HG02970 (cell line): Measurements from ENCODE around the gene NBAS.
"Not testable (repeated sequence)": the region's sequence is repeated elsewhere in the genome, so short reads cannot be mapped to it uniquely, and the experiment has no call there.

ENCODE experiments used
- ATAC-seq: cut with Tn5 transposase; IDR thresholded peaks from one replicate; pipeline ENCODE4 v1.9.1; 2021; ENCODE audit warnings: mild to moderate bottlenecking, moderate library complexity, moderate number of reproducible peaks; ENCODE audit not compliant: unreplicated experiment, low FRiP score

The NBAS gene

DNA sequence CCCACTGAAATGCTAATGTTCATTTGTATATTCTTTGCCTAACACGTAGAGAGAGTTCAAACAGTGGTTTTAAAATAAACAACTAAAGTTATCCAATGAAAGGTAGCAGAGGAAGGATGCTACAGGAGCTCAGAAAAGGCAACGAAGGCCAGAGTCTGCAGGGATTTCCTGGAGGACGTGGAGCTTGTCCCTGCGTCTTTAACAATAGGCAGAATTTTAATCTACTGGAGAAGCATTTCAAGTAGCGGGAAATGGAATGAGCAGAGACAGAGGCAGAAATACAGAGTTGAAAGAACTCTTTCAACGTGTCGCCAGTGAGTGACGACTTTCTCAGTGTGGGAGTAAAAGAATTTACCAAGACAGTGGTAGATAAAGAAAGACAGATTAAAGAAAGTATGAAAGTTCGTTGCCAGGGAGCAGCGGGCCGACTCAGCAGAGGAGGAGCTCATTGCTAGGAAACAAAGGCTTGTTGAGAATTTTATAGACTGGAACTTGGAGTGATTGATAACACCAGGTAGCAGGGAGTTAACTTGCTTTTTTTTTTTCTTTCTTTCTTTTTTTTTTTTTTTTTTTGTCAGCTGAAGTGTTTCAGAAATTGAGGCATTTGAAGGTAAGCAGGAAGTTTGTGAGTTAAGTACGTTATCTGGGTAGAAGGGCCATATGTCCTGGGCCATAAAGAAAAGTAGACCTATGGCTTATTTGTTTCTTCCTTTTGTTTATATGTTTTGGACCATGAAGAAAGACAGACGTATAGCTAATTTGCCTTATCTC lies 625 bp upstream of the NBAS start:
- no peak for ATAC-seq

- peak; percentile 26 for ATAC-seq
Observed at GRCh38 chr2:15560140-15560987, 770 bp downstream of the NBAS start.

DNA sequence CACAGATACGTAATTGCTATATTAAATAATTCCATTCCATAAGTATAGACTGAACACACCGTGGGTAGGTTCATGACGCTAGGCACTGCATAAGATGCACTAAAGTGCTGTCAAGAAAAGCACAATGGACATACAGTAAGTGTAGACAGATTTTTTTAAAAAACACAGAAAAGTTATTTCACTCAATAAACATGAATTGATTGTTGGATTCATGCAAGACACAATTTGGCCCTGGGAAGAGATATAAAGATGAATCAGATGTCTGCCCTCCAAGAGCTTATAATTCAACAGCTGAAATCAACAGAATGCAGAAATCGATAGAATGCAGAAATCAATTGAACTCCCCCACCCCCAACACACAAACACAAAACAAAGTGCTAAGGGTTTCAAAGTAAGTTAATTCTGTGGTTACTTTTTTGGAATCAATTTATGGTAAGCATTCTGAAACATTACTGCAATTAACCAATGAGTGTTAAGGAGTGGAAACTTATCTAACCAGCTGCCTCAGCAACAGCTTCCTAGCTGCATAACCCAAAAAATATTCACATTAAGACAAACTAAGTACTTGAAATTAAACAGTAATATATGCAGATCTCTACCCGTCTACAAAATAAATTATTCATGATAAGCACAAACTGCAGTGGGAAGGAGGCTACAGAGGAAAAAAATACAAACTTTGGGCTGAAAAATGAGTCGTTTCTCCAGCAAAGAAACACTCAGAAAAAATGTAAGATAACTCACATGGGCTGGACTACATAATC lies 1.6 kb downstream of the NBAS start:
- no peak for ATAC-seq

GRCh38 chr2:15557887-15558311 lies 3.2 kb downstream of the NBAS start:
- no peak for ATAC-seq

DNA sequence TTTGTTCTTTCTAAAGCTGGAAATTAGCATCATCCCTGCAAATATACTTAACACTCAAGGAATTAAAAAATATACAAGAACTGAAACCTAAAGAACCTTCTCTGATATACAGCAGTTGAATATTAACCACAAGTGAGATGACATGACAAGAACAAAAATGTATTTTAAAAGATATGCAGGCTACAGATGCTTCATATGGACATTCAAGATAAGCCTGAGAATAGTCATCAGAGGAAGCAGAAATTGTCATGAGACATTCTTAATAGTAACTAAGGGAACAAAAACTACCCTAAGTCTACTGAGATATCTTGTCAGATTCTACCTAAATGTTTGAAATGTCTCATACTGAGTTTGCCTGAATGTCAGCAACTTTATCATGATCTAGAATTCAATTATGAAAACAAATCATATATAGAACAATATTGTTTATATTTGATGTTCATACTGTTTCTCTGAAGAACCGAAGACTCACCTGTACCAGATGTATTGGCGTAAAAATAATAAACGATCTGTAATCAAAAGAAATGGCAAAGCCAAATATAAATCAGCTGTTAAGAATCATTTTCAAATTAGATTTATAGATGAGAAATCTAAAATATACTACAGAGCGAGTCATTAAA lies 4.7 kb downstream of the NBAS start:
- ATAC-seq = no peak

- no peak for ATAC-seq
Observed at GRCh38 chr2:15555760-15556193, 5.4 kb downstream of the NBAS start.

DNA sequence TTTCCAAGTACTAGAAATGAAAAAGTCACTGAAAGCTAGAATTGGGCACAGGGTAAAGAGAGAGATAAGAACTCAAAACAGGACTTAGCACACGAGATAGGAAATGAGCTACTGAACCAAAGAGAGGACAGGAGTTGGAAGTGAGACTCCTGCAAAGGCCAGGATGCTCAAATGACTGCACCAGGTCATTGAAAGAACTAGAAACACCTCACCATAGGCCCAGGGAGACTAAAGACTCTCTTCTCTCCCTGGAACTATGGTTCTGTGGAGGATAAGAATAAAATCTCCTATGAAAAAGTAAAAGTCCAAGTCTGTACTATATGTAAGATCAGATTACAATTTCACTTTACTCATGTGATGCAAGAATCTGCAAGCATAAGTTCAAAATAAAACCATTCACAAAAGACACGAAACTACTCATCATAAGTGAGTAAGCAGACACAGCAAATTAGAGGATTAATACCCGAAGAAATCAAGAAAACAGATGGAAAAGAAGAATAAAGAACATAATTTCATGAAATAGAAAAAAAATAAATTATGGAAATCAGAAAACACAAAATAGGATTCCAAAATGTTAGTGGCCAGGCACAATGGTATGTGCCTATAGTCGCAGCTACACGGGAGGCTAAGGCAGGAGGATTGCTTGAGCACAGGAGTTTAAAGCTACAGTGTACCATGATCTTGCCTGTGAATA lies 6.5 kb downstream of the NBAS start:
- ATAC-seq = no peak

DNA sequence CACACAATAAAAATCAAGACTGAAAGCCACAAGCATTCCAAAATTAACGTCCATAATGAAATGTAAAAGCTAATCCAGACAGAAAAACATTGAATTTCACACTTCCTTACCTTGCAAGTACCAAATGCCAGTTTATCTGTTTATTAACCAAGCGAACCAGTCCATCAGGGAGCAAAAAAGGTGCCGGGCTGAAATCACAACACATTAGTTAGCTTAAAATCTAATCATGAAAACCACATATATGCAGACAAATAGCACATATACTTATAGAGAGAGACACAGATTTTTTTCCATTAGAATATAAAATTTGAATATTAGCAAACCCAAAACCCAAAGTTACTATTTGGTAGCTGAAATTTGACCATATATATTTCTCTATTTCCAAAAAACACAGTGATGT lies 7.2 kb downstream of the NBAS start:
- no peak for ATAC-seq

DNA sequence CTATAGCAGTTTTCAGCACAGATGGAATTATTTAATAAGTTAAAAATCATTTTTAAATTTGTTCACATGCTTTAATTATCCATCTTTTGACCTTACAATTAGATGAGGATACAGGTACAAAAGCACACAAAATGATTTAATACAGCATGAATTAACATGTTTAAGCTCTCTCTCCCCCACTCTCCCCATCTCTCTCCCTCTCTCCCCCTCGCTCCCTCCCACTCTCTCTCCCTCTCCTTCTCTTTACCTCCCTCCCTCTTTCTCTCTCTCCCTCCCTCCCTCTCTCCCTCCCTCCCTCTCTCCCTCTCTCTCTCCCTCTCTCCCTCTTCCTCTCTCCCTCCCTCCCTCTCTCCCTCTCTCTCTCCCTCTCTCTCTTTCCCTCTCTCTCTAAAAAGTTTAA lies 7.6 kb downstream of the NBAS start:
- ATAC-seq = no peak

GRCh38 chr2:15548974-15549373 lies 12.2 kb downstream of the NBAS start:
- ATAC-seq = no peak

DNA sequence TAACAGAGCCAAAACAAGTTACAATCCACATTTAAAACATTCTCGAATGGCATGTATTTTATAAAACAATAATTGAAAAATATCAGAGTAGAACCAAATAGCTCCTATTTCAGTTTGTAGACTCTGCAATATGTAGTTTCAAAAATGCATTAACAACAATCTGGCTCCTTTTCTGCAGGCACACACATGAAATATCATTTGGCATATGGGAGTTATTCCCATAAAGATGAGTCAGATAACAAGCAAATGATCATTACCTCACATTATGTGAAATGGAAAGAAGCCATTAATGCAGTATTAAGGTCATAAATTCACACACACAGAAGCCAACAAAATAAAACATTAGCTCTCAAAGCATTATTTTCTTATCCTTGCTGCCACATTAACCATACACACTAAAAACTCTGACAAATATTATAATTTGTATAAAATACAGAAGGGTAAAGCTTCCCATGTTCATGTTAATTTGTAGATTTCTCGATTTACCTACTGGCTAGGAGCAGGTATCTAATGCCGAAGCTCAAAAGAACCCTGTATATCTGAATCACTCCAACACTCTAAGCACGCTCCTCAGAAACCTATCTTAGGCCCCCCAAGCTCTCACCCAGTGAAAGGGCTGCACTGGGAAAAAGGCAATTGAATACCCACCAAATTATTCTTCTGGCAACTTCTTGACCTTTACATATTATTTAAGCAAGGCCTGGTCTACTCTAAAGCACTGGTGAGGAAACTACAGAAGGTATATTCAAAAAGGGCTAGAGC lies 13.8 kb downstream of the NBAS start:
- ATAC-seq = no peak

DNA sequence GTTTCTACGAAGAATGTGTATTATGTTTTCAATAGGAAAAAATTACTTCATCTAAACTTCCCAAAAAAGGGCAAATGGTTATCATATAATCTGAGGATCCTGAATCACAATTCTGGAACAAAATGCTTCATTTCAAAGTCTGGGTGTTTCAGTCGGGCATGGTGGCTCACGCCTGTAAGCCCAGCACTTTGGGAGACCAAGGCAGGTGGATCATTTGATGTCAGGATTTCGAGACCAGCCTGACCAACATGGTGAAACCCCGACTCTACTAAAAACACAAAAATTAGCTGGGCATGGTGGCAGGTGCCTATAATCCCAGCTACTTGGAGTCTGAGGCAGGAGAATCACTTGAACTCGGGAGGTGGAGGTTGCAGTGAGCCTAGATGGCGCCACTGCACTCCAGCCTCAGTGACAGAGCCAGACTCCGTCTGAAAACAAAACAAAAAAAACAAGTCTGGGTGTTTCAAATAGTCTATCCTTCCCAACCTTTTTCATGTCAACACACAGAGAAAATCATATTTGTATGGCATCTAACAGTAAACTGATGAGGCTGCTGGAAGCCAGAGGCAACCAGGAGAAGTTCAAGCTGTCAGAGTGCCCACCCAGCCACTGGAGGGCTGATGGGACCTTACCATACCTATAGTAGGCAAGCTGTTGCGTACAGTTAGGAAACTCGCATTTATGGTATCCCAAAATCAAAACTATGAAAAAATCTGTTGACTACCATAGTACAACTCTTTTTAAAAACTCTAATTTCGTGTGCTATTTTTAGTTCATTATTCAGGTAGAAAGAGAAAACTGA lies 14.6 kb downstream of the NBAS start:
- no peak for ATAC-seq

- no peak for ATAC-seq
Observed at GRCh38 chr2:15544227-15544626, 16.9 kb downstream of the NBAS start.

- ATAC-seq = no peak
Observed at GRCh38 chr2:15543541-15543940, 17.6 kb downstream of the NBAS start.

DNA sequence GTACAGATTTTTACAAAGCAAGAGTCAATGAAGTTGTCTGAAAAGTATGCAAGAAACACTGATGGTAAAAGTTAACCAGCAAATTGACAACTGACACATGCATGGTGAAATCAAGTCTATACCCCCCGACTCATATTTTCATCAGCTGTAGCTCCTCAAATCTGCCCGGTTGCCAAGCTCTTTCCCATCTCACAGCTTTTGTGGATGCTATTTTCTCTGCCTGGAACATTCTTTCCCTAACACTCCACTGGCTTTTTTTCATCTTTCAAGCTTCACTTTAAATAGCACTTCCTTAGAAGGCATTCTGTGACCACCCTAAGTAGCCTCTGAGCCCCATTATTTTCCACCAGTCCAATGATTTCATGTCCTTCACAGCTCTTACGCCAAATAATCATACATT lies 18.1 kb downstream of the NBAS start:
- ATAC-seq = no peak

- not testable (repeated sequence) for ATAC-seq
Observed at GRCh38 chr2:15542269-15542668, 18.9 kb downstream of the NBAS start.

DNA sequence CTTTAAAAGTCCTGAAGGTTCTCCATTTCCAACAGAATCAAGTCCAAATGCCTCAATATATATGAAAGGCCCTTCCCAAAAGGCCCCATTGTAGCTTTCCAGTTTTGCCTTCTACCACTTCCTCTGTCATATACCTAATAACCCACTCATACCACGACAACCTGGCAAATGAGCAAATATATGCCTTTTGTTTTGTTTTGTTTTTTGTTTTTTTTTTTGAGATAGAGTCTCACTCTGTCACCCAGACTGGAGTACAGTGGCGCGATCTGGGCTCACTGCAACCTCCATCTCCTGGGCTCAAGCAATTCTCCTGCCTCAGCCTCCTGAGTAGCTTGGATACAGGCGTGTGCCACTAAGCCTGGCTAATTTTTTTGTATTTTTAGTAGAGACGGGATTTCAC lies 20.6 kb downstream of the NBAS start:
- ATAC-seq = not testable (repeated sequence)

GRCh38 chr2:15539999-15540398 lies 21.1 kb downstream of the NBAS start:
- peak; percentile 78 for ATAC-seq
